NCI-H510A (cell line): Measurements from ENCODE around the gene UBE2D3.
"Not testable (repeated sequence)": the region's sequence is repeated elsewhere in the genome, so short reads cannot be mapped to it uniquely, and the experiment has no call there.

ENCODE experiments used
- DNase-seq: peaks from one replicate; lab custom pipeline; 2025; lab: John Stamatoyannopoulos, UW

UBE2D3 gene

DNA sequence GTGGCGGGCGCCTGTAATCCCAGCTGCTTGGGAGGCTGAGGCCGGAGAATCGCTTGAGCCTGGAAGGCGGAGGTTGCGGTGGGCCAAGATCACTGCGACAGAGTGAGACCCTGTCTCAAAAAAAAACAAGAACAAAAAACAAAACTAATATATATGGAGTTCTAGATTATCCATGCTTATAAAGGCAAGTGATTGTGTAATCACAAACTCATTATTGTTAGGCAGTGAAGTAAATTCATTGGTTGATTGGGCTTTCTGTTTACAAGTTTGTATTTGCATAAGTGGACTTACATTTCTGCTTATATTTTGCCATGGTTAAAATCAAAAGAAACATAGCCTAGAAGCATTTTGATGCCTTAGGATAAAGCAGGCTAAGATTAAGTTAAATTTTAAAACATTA lies 2.5 kb upstream of the UBE2D3 start:
- DNase-seq: no peak

DNA sequence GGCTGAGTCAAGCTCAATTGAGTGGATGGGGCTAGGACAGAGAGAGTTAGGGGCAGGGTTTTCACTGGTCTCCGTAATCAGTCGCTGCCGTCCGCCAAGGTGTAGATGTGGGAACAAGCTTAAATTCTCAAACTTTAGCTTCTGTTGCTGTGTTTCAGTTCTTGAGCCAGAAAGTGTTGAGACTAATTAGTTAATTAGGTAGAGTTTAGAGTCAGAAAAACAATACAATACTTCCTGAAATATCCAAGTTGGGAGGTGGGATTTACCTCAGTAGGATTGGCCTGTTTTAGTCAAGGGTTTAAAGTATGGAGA lies 1.1 kb upstream of the UBE2D3 start:
- no peak for DNase-seq

- DNase-seq: peak; percentile 98
These were observed 534 bp upstream of the UBE2D3 start for GRCh38 chr4:102827674-102828496.

GRCh38 chr4:102826105-102826889 lies 1.1 kb downstream of the UBE2D3 start:
- DNase-seq: no peak

DNA sequence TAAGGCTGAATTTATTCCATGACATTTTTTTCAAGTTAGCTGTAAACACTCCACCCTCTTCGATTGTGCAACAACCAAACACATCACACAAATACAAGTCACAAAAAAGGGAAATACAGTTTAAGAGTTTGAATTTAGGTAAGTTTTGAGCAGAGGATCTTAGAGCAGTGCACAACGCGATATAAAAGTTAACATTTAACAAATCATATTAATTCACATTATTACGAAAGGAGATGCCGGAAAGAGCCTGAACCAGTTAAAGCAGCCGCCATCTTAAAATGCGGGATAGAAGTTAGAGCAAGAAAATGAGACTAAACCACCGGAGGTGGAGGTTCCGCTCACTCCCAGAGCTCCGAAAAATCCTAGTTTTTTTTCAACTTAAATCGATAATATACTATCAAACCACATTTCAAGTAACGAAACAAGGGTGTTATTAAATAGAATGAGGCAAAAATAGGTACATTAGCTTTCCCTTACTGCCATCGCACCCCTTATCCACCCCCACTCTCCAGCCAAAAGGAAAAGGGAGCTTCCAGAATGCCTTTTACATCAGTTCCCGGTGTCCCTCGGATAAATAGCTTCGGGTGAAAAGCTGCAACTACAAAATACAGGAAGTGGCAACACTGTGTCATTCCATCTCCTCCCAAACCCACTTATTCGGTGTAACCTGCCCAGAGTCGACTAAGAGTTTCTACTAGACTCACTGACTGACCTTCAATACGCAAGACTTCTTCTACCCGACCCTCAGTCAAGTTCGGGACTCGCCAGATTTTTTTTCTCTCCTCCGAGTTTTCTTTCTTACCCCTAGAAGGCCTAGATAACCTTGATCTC lies 1.9 kb downstream of the UBE2D3 start:
- no peak for DNase-seq

GRCh38 chr4:102824398-102824797 lies 3.0 kb downstream of the UBE2D3 start:
- DNase-seq: no peak

- DNase-seq: no peak
These were observed 3.5 kb downstream of the UBE2D3 start for GRCh38 chr4:102823897-102824296.

- DNase-seq: no peak
These were observed 3.9 kb downstream of the UBE2D3 start for GRCh38 chr4:102823464-102823863.

DNA sequence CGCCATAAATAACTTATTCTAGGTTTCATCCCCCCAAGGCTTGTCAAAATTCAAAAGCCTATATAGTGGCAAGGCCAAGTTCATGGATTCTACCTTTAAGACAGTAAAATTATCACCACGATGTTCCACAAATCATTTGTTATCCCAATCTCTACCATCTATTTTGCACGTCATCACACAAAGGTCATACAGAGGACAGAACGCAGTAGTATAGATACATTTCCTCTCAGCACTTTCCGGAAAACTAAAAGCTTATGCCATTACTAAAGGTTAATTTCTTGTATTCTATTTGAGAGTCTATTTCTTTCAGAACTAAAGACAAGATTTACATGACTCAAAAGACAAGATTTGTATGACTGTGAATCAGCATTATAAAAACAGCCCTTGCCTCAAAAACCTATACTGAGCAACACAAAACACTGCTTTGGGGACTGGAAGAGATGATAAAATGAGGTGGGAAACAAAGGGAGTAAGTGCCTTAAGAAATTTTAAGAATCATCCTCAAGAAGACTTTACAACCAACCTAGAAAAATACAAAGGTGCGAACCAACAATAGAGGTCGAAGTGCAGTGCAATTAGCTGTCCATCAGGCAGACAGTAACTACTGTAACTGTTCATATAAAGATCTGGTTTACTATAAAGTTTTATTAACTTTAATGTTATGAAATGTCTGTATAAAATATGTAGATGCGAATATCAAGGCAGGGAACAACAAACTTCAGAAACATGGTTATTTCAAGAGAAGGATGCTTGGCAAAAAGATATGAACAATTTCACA lies 7.6 kb downstream of the UBE2D3 start:
- no peak for DNase-seq

DNA sequence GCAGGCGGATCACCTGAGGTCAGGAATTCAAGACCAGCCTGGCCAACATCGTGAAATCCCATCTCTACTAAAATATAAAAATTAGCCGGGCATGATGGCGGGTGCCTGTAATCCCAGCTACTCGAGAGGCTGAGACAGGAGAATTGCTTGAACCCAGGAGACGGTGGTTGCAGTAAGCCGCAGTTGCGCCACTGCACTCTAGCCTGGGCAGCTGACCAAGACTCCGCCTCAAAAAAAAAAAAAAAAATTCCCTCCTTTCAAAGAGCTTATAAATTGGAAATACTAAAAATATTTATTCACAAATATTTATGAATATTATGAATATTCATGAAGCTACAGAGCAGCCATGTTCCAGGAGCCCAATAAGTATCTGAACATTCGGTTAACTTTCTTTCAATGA lies 8.3 kb downstream of the UBE2D3 start:
- not testable (repeated sequence) for DNase-seq

DNA sequence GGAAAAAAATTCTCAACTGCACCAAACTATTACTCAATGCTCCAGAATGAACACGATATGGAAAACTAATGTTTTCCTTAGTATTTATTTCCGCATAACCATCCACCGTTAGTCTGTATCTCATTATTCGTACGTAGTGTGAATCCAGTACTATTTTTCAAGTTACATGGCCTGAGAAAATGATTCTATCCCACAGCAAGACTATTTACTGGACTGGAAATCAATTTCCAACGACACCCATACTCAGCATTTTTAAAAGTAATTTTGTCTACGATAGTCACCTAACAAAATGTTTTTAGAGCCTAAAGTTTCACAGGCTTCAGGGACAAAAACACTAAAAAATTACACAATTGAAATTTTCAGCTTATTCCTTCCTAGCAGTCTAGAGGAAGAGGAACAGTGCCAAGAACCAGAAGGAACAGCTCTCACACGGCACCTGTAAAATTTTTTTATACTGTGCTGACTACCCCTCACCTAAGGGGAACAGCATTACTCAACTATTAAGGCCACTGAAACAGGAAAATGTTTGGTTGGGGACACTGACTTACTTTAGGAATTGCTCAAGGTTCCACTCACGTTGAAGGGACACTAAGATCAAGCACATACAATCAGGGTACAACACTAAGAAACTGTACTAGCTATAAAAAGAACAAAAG lies 9.6 kb downstream of the UBE2D3 start:
- DNase-seq: no peak

- DNase-seq: no peak
These were observed 10.2 kb downstream of the UBE2D3 start for GRCh38 chr4:102817021-102817605.

GRCh38 chr4:102815981-102816380 lies 11.4 kb downstream of the UBE2D3 start:
- DNase-seq: no peak

- DNase-seq: no peak
These were observed 17.7 kb downstream of the UBE2D3 start for GRCh38 chr4:102809691-102810090.

GRCh38 chr4:102809190-102809589 lies 18.2 kb downstream of the UBE2D3 start:
- no peak for DNase-seq

DNA sequence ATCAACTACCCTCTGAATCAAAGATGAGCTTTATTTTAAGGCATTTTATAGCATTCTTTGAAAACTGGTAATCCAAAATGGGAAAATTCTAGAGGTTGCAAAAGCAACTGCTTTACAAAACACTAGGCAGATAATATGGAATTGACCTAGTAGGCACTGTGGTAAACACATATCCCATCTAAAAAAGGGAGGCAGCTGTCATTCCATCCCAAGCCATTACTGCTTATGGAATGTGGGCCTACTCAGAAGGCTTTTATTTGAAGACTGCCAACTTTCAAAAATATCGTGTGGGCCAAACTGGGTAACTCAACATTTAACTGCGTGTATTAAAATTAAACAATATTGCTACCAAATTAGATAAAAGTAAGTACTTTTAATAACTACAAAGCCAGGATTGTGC lies 19.3 kb downstream of the UBE2D3 start:
- no peak for DNase-seq

GRCh38 chr4:102807345-102807744 lies 20.0 kb downstream of the UBE2D3 start:
- DNase-seq: no peak

DNA sequence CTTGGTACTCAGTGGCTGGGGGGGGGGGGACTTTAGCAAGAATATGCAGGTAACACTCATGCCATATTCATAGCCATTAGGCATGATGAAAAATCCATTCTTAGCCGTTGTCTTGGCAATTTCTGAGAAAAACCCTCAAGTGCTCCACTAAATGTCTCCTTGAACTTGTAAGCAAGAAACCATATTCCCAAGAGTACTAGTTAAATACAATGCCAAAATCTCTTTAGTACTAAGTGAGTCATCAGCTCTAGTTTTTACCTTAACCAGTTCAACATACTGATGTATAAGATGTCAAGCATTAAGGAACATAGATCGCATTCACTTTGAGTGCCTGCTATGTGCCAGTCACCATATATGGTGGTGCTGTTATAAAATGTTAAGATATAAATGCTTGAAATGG lies 27.5 kb downstream of the UBE2D3 start:
- DNase-seq: no peak

GRCh38 chr4:102794999-102795398 lies 32.4 kb downstream of the UBE2D3 start:
- no peak for DNase-seq

DNA sequence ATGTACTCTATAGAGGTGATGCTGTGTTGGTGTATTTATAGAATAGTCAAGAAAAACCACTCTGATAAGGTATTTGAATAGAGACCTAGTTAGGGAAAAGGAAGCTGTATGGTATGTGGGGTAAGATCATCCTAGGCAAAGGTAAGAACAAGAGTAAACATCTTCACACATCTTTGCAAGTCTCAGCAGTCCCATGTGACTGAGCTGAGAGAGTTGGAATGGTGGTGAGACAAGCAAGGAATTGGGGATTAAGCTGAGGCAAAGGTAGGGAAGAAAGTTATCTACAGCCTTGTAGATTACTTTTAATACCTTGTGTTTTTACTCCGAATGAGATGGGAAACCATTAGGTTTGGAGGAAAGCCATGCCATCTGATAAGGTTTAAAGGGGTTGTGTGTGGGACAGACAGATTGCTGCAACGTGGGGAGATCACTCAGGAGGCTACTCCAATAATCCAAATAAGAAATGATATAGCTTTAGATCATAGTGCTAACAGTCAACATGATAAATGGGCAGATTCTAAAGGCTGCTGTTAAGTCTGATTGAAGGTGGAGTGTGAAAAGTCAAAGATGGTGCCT lies 34.9 kb downstream of the UBE2D3 start:
- no peak for DNase-seq
